Heart left ventricle (tissue), 16 donors: ENCODE results near the gene GTF2IRD1. TPM values are rescaled to one million over a fixed set of nuclear protein-coding genes. Genes with fewer than 3 reads are reported as not detected.
"Not testable (repeated sequence)": the region's sequence is repeated elsewhere in the genome, so short reads cannot be mapped to it uniquely, and the experiment has no call there.

Experiments
- ATAC-seq, 4 donors: fragments of 200-7000 bp; cut with Tn5 transposase; one replicate each; pipeline ENCODE4 v1.9.1; 2020 to 2022; ENCODE audit warnings: moderate library complexity in 4 of 4, mild to moderate bottlenecking in 3 of 4, moderate number of reproducible peaks in 1 of 4
- DNase-seq, 5 donors: peaks; one replicate each; pipeline ENCODE4 v3.0.0-alpha.2; 2020
- H3K27ac ChIP-seq, 12 donors: fragments of 200-600 bp; sonication (generic) in 4 of 12; one replicate each; pipeline versions ENCODE4 v1.5.0 to v1.8.0; 2016 to 2022; ENCODE audit warnings: mild to moderate bottlenecking in 2 of 12
- H3K27me3 ChIP-seq, 9 donors: fragments of 200-600 bp; sonication (generic) in 2 of 9; one replicate each; pipeline versions ENCODE4 v1.5.1 to v1.8.0; 2016 to 2022; ENCODE audit warnings: mild to moderate bottlenecking in 3 of 9
- H3K36me3 ChIP-seq, 9 donors: fragments of 200-600 bp; sonication (generic) in 2 of 9; one replicate each; pipeline versions ENCODE4 v1.5.0 to v1.8.0; 2018 to 2022; ENCODE audit warnings: mild to moderate bottlenecking in 2 of 9
- H3K4me1 ChIP-seq, 12 donors: fragments of 200-600 bp; sonication (generic) in 4 of 12; one replicate each; pipeline versions ENCODE4 v1.5.0 to v1.8.0; 2016 to 2022; ENCODE audit warnings: mild to moderate bottlenecking in 3 of 12
- H3K4me3 ChIP-seq, 12 donors: fragments of 200-600 bp; sonication (generic) in 4 of 12; one replicate each; pipeline versions ENCODE4 v1.5.0 to v1.8.0; 2017 to 2022; ENCODE audit warnings: mild to moderate bottlenecking in 9 of 12, moderate library complexity in 4 of 12
- H3K9me3 ChIP-seq, 12 donors: fragments of 200-600 bp; sonication (generic) in 4 of 12; one replicate each; pipeline versions ENCODE4 v1.5.0 to v1.8.0; 2016 to 2022; ENCODE audit warnings: mild to moderate bottlenecking in 1 of 12
- POLR2A ChIP-seq, 2 donors: fragments of 450-650 bp; IDR thresholded peaks; one replicate each; pipeline ENCODE4 v1.6.1; 2017; ENCODE audit warnings: antibody characterized with exemption in 2 of 2, mild to moderate bottlenecking in 2 of 2, moderate library complexity in 2 of 2
- WGBS, 4 donors: extraction: QIAGEN DNeasy Blood & Tissue Kit in 2 of 4; methylation state at CpG; one replicate each; pipeline versions ENCODE4 v1.1.5 to v1.1.7; 2013 to 2018; 5-methylcytosine and 5-hydroxymethylcytosine counted together
- intact Hi-C, 10 donors: fragments of 100-400 bp; cut with DNase I; formaldehyde crosslinking; loops; one replicate each; pipeline versions ENCODE4 v1.11.1 to v1.14.2; 2022
- polyA plus RNA-seq, 2 donors: library from polyadenylated mRNA; stranded (reverse); fragments of 200-250 nt; gene quantifications; one replicate each; pipeline ENCODE4 v1.2.3, GENCODE V29; 2013
- total RNA-seq, 9 donors: library from RNA; depleted of rRNA in 2 of 9; stranded (reverse); fragments of >200 nt in 2 of 9; fragmentation: NEBNext Ultra II Directional in 3 of 9; extraction: Animal tissue kit (Norgen Biotek cat#: 25700) in 3 of 9; gene quantifications; one replicate each; pipeline versions ENCODE4 v1.1.0 to v1.2.4, GENCODE V29; 2016 to 2023
- TF ChIP-seq, protein P1 (sequence below), 12 donors: fragments of 200-600 bp; sonication (generic) in 4 of 12; IDR thresholded peaks; one replicate each; pipeline versions ENCODE4 v1.5.0 to v1.8.0; 2018 to 2022; ENCODE audit warnings: antibody characterized with exemption in 12 of 12, mild to moderate bottlenecking in 5 of 12
- donor health status: ischemic (EF 13 %, LVEDD 7.1; RV severe dilation, severe dysfunction).
- donor health status: healthy with polysubstance abuse.
- donor health status: DM: no; HTN: yes; CAD: no.
- donor health status: DM: no; HTN: no; CAD: no.
- donor health status: ischemic (EF 25% LVEDD 6.9; RV normal size, moderate dysfunction).
- donor health status: ischemic (EF 25% LVEDD 5.7; RV mildly dilated, moderate dysfunction).
- donor health status: healthy.
- donor health status: DM: yes; HTN: yes; CAD: no.
- donor health status: ischemic (EF 35%, LVEDD 5.7; RV mildly dilated, moderate dysfunction).
- donor health status: nonischemic (EF 11% LVEDD 7.7; RV severe dilation, severe dysfunction).
- donor health status: DM: yes; HTN: yes; CAD: no.
- donor health status: PGD.
- donor health status: ischemic (EF 29% LVEDD 5.4; RV normal size, mild dysfunction).
- donor health status: nonischemic (EF 23%, LVEDD 6.1; RV moderate dilation, normal function).

The GTF2IRD1 gene
- total and polyA plus RNA-seq, 11 donors: 10.0 to 40.4 (median 15.6) TPM

DNA sequence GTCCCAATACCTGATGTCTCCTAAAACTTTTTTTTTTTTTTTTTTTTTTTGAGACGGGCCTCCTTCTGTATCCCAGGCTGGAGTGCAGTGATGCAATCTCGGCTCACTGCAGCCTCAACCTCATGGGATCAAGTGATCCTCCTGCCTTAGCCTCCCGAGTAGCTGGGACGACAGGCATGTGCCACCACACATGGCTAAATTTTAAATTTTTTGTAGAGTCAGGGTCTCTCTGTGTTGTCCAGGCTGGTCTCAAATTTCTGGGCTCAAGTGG is 28.4 kb downstream of the GTF2IRD1 start:
- intact Hi-C loops: loop anchor here in 2 of 10 donors (5.0 kb wide), 2 partner anchors 55 to 175 kb away; partner anchors contain the start of gene GTF2I (in 1 of the 2)
- Histone ChIP-seq H3K9me3 (no peaks in the 10 kb centered on the region), H3K4me1 (peaks cover 0 to 68% (median 51%) of the 10 kb centered on the region in 12 donors), H3K36me3 (no peaks in the 10 kb centered on the region), H3K27ac (peak overlapping the region in 10 of 12 donors; percentile 22 to 99 (median 94)), H3K4me3 (no peak overlapping the region), H3K27me3 (no peaks in the 10 kb centered on the region)
- DNase-seq (peak in 1 of 5 donors; percentile 6), ATAC-seq (no peak)
- TF ChIP-seq POLR2A (IDR thresholded peaks at IDR 0.05): no peak
- TF ChIP-seq, protein P1, sequence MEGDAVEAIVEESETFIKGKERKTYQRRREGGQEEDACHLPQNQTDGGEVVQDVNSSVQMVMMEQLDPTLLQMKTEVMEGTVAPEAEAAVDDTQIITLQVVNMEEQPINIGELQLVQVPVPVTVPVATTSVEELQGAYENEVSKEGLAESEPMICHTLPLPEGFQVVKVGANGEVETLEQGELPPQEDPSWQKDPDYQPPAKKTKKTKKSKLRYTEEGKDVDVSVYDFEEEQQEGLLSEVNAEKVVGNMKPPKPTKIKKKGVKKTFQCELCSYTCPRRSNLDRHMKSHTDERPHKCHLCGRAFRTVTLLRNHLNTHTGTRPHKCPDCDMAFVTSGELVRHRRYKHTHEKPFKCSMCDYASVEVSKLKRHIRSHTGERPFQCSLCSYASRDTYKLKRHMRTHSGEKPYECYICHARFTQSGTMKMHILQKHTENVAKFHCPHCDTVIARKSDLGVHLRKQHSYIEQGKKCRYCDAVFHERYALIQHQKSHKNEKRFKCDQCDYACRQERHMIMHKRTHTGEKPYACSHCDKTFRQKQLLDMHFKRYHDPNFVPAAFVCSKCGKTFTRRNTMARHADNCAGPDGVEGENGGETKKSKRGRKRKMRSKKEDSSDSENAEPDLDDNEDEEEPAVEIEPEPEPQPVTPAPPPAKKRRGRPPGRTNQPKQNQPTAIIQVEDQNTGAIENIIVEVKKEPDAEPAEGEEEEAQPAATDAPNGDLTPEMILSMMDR (IDR thresholded peaks at IDR 0.05): no peak
- WGBS, 4 donors: 94 to 96% (median 95%) methylated on average over 4 of the region's 4 CpGs

DNA sequence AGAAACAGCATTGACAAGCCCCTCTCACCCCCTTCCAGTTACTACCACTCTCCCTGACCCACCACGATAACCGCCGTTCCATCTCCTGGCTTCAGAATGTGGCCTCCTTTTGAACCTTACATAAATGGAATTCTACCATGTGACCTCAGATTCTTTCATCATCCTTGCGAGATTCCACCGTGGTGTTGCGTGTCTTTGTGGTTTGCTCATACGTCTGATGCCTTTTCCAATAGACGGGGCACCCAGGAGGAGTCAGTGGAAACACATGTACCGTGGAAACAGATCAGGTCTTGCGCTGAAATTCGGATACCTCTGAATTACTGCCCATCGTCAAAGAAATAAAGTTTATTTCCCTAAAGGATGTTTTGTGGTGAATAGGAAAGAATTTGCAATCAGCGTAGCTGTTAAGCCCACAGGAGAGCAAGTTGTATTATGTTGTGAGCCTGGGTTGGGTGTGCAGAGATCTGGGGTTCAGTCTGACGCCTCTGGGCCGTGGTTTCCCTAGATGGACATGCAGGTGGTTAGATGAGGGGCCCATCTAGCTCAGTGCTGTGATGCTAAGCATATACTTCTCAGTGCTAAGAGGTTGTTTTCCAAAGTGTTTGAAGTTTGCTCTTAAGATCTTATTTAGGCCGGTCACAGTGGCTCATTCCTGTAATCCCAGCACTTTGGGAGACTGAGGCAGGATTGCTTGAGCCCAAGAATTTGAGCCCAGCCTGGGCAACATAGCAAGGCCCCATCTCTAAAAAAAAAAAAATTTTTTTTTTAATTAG is 29.1 kb downstream of the GTF2IRD1 start:
- no peaks in the 10 kb centered on the region for H3K9me3 ChIP-seq
- intact Hi-C loops: loop anchor here in 2 of 10 donors (5.0 kb wide), 2 partner anchors 54 to 174 kb away; partner anchors contain the start of gene GTF2I (in 1 of the 2)
- H3K36me3 ChIP-seq: no peaks in the 10 kb centered on the region
- H3K4me3 ChIP-seq: no peak overlapping the region
- peak overlapping the region in 10 of 12 donors; percentile 22 to 99 (median 94) for H3K27ac ChIP-seq
- TF ChIP-seq POLR2A (IDR thresholded peaks at IDR 0.05): no peak
- TF ChIP-seq, protein P1 (IDR thresholded peaks at IDR 0.05): no peak
- ATAC-seq (no peak), DNase-seq (peak in 2 of 5 donors; percentile 29 to 54)
- peaks cover 0 to 61% (median 45%) of the 10 kb centered on the region in 12 donors for H3K4me1 ChIP-seq
- H3K27me3 ChIP-seq: no peaks in the 10 kb centered on the region
- WGBS, 4 donors: 70 to 79% (median 76%) methylated on average over 16 of the region's 16 CpGs

DNA sequence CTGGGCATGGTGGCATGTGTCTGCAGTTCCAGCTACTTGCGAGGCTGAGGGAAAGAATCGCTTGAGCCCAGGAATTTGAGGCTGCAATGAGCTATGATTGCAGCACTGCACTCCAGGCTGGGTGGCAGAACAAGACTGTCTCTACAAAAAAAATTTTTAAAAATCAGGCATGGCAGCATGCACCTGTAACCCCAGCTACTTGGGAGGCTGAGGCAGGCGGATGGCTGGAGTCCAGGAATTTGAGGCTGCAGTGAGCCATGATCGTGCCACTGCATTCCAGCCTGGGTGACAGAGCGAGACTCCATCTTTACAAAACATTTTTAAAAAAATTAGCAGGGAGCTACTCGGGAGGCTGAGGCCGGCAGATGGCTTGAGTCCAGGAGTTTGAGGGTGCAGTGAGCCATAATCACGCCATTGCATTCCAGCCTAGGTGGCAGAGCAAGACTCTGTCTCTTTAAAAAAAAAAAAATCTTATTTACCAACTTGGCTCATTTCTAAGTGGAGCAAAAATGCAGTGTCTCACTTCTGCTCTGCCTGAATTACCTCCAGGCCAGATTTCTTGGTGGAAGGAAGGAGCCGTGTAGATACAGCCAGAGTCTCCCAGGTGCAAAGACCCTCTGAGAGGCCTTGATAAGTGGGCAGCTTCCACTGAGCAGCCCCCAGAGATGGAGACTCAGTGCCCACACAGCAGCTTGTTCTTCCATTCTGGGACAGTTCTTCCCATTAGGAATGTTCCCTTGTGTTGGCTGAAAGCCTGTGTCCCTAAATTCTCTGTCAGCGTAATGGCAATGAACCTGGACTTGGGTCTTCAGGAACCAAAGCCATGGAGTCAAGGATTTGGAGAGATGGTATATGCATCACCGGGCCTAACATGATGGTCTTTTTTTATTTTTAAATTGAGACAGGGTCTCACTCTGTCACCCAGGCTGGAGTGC is 30.0 kb downstream of the GTF2IRD1 start:
- H3K27me3 ChIP-seq: no peaks in the 10 kb centered on the region
- no peak overlapping the region for H3K4me3 ChIP-seq
- peak in 2 of 5 donors; percentile 27 to 35 for DNase-seq
- H3K36me3 ChIP-seq: no peaks in the 10 kb centered on the region
- peaks cover 0 to 53% (median 38%) of the 10 kb centered on the region in 12 donors for H3K4me1 ChIP-seq
- H3K9me3 ChIP-seq: no peaks in the 10 kb centered on the region
- TF ChIP-seq POLR2A (IDR thresholded peaks at IDR 0.05): no peak
- TF ChIP-seq, protein P1 (IDR thresholded peaks at IDR 0.05): no peak
- 57 to 66% (median 61%) methylated on average over 11 of the region's 11 CpGs for WGBS, 4 donors
- H3K27ac ChIP-seq: peak overlapping the region in 10 of 12 donors; percentile 17 to 99 (median 92)
- intact Hi-C loops: loop anchor here in 2 of 10 donors (5.0 kb wide), 2 partner anchors 54 to 174 kb away; partner anchors contain the start of gene GTF2I (in 1 of the 2)
- no peak for ATAC-seq

DNA sequence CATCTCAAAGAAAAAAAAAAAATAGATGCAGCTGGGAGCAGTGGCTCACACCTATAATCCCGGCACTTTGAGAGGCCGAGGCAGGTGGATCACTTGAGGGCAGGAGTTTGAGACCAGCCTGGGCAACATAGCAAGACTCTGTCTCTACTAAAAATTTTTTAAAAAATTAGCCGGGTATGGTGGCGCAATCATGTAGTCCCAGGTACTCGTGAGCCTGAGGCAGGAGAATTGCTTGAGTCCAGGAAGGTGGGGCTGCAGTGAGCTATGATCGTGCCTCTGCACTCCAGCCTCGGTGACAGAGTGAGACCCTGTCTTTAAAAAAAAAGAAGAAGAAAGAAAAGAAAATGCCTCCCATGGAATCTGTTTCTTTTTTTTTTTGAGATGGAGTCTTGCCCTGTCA is 31.9 kb downstream of the GTF2IRD1 start:
- DNase-seq: no peak
- 91 to 96% (median 95%) methylated on average over 7 of the region's 7 CpGs for WGBS, 4 donors
- H3K9me3 ChIP-seq: no peaks in the 10 kb centered on the region
- intact Hi-C loops: no loop called here
- no peak for ATAC-seq
- peaks cover 0 to 33% (median 21%) of the 10 kb centered on the region in 12 donors for H3K4me1 ChIP-seq
- H3K27ac ChIP-seq: peak overlapping the region in 1 of 12 donors; percentile 0
- TF ChIP-seq POLR2A (IDR thresholded peaks at IDR 0.05): no peak
- TF ChIP-seq, protein P1 (IDR thresholded peaks at IDR 0.05): no peak
- no peaks in the 10 kb centered on the region for H3K27me3 ChIP-seq
- no peaks in the 10 kb centered on the region for H3K36me3 ChIP-seq
- H3K4me3 ChIP-seq: no peak overlapping the region

DNA sequence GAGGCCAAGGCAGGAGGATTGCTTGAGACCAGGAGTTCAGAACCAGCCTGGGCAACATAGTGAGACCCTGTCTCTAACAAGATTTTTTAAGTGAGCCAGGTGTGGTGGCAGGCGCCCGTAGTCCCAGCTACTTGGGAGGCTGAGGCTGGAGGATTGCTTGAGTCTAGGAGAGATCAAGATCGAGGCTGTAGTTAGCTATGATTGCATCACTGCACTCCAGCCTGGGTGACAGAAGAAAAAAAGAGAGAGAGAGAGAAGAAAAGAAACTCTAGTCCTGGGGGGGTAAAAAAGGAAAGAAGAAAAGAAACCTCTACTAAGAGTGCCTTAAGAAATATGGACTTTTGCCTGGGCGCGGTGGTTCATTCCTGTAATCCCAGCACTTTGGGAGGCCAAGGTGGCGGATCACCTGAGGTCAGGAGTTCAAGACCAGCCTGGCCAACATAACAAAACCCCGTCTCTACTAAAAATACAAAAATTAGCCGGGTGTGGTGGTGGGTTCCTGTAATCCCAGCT is 34.9 kb downstream of the GTF2IRD1 start:
- intact Hi-C loops, H3K36me3 ChIP-seq, H3K4me3 ChIP-seq, ATAC-seq, DNase-seq, H3K9me3 ChIP-seq, H3K4me1 ChIP-seq, H3K27me3 ChIP-seq, H3K27ac ChIP-seq: not testable (repeated sequence)
- WGBS, 4 donors: 86 to 97% (median 94%) methylated on average over 8 of the region's 8 CpGs
